GM12878 (cell line): ENCODE data around the gene ZFP91. TPM values are rescaled to one million over a fixed set of nuclear protein-coding genes. Genes with fewer than 3 reads are reported as not detected.

Experiments
- ATAC-seq: fragments of 200-7000 bp; cut with Tn5 transposase; 3 replicates; pipeline ENCODE4 v1.9.1; 2020; ENCODE audit warnings: mild to moderate bottlenecking, moderate library complexity
- BruUV-seq: library from RNA; stranded (reverse); fragments of 400-500 nt; replicated peaks from 2 replicates; lab custom pipeline; 2021; lab: Mats Ljungman, UMichigan
- CTCF ChIA-PET: fragments of 300-600 bp; sonication (Branson Sonifier 250); formaldehyde crosslinking; extraction: SDS; loops from one replicate; lab custom pipeline; 2021; ENCODE audit warnings: inconsistent platforms; lab: Yijun Ruan, JAX
- POLR2A ChIA-PET: fragments of 350-600 bp; formaldehyde crosslinking; extraction: SDS; loops from one replicate; lab custom pipeline; 2021; ENCODE audit warnings: inconsistent platforms; lab: Charles Lee
- RAD21 ChIA-PET: fragments of 300-600 bp; sonication (Branson Sonifier 250); formaldehyde crosslinking; loops from one replicate; lab custom pipeline; 2023; ENCODE audit warnings: antibody characterized with exemption; ENCODE audit not compliant: unreplicated experiment; lab: Charles Lee
- SMC1A ChIA-PET: fragments of 300-600 bp; sonication (Branson Sonifier 250); formaldehyde crosslinking; loops from one replicate; lab custom pipeline; 2023; ENCODE audit not compliant: unreplicated experiment, uncharacterized antibody; lab: Charles Lee
- DNase-seq: peaks from one replicate; pipeline ENCODE4 v3.0.0-alpha.2; 2011; ENCODE audit warnings: low read depth, low spot score
- FAIRE-seq: peaks from 3 replicates; lab custom pipeline; 2011; peaks lifted over from hg19 to GRCh38; lab: Jason Lieb, UNC
- H2AFZ ChIP-seq: 2 replicates; pipeline ENCODE4 v1.6.0; 2011; ENCODE audit warnings: low read depth, low read length, control low read depth; ENCODE audit not compliant: control insufficient read depth
- H3K27ac ChIP-seq: 2 replicates; pipeline ENCODE4 v1.5.1; 2011; ENCODE audit warnings: control low read depth; ENCODE audit not compliant: control insufficient read depth, insufficient read depth
- H3K27me3 ChIP-seq, 2 experiments: replicated peaks in 1 of 2; 2 replicates each; pipeline versions ENCODE4 v1.6.0 to v1.6.1; 2011; ENCODE audit warnings: low read length in 1 of 2; ENCODE audit not compliant: control insufficient read depth in 2 of 2, insufficient read depth in 2 of 2
- H3K36me3 ChIP-seq, 2 experiments: 2 replicates each; pipeline ENCODE4 v1.5.1; 2011; ENCODE audit warnings: low read length in 1 of 2; ENCODE audit not compliant: control insufficient read depth in 2 of 2, insufficient read depth in 2 of 2
- H3K4me1 ChIP-seq: 2 replicates; pipeline ENCODE4 v1.6.1; 2011; ENCODE audit warnings: mild to moderate bottlenecking, low read length, moderate library complexity, mixed read lengths; ENCODE audit not compliant: control insufficient read depth, insufficient read depth
- H3K4me2 ChIP-seq: 2 replicates; pipeline ENCODE4 v1.6.0; 2011; ENCODE audit warnings: control low read depth; ENCODE audit not compliant: control insufficient read depth, insufficient read depth
- H3K4me3 ChIP-seq: fragments of 200-600 bp; sonication (generic); 2 replicates; pipeline ENCODE4 v1.5.1; 2016
- H3K79me2 ChIP-seq: 2 replicates; pipeline ENCODE4 v1.6.0; 2011; ENCODE audit warnings: low read length; ENCODE audit not compliant: control insufficient read depth, insufficient read depth
- H3K9ac ChIP-seq: 2 replicates; pipeline ENCODE4 v1.8.0; 2011; ENCODE audit warnings: low read length, control low read depth, mixed read lengths; ENCODE audit not compliant: control insufficient read depth, insufficient read depth
- H3K9me3 ChIP-seq: replicated peaks from 3 replicates; pipeline ENCODE4 v1.5.1; 2011; ENCODE audit warnings: mild to moderate bottlenecking, low read length; ENCODE audit not compliant: control insufficient read depth, insufficient read depth
- H4K20me1 ChIP-seq: 2 replicates; pipeline ENCODE4 v1.6.0; 2011; ENCODE audit not compliant: control insufficient read depth, insufficient read depth
- CBX5 ChIP-seq: sonication (generic); IDR thresholded peaks from 2 replicates; pipeline ENCODE4 v1.6.1; 2016; ENCODE audit warnings: low read depth, moderate library complexity, mild to moderate bottlenecking, inconsistent platforms
- EP300 ChIP-seq, 2 experiments: fragments of 150-350 bp in 1 of 2; IDR thresholded peaks; 2 replicates each; pipeline ENCODE4 v1.6.1; 2011 to 2012; ENCODE audit warnings: low read depth in 2 of 2, low read length in 2 of 2, borderline replicate concordance in 1 of 2, improper control_type of control experiment in 1 of 2, inconsistent platforms in 1 of 2; ENCODE audit not compliant: control insufficient read depth in 1 of 2
- MXI1 ChIP-seq: fragments of 150-350 bp; IDR thresholded peaks from 2 replicates; pipeline ENCODE4 v1.6.1; 2011; ENCODE audit warnings: low read depth, mild to moderate bottlenecking, inconsistent platforms, low read length, improper control_type of control experiment
- MYB ChIP-seq: fragments of 150-350 bp; IDR thresholded peaks from 2 replicates; pipeline ENCODE4 v1.6.1; 2014; ENCODE audit warnings: mild to moderate bottlenecking, low read depth, low read length, borderline replicate concordance
- NFIC ChIP-seq: IDR thresholded peaks from 2 replicates; pipeline ENCODE4 v1.6.1; 2012; ENCODE audit warnings: low read depth, mild to moderate bottlenecking, inconsistent platforms, low read length, moderate library complexity
- POLR2A ChIP-seq: IDR thresholded peaks from 2 replicates; pipeline ENCODE4 v1.6.1; 2011; ENCODE audit warnings: low read depth, mild to moderate bottlenecking, low read length
- STAT3 ChIP-seq: IDR thresholded peaks from 2 replicates; pipeline ENCODE4 v1.6.1; 2011; ENCODE audit warnings: low read depth, low read length, improper control_type of control experiment
- ZNF622 ChIP-seq: fragments of 450-650 bp; IDR thresholded peaks from 2 replicates; pipeline ENCODE4 v1.6.1; 2017; ENCODE audit warnings: mild to moderate bottlenecking, inconsistent platforms
- WGBS: methylation state at CpG from one replicate; pipeline ENCODE4 v1.1.6; 2016; ENCODE audit warnings: low lambda C conversion rate; ENCODE audit not compliant: insufficient replicate concordance, insufficient coverage; ENCODE audit errors: missing lambda C conversion rate; 5-methylcytosine and 5-hydroxymethylcytosine counted together
- in situ Hi-C: fragments of 300-500 bp; cut with MboI; formaldehyde crosslinking; loops from 9 replicates; pipeline ENCODE4 v1.14.3; 2018; ENCODE audit warnings: mixed read lengths
- intact Hi-C: fragments of 100-400 bp; cut with micrococcal nuclease; formaldehyde crosslinking; loops from one replicate; pipeline ENCODE4 v1.14.2; 2022; ENCODE audit not compliant: unreplicated experiment
- polyA plus RNA-seq, 11 experiments: library from polyadenylated mRNA; depleted of rRNA in 4 of 11; unstranded in 6 of 11; stranded (reverse) in 5 of 11; fragments of >200 nt; fragmentation: Nextera tagmentation in 4 of 11; fragmentation: Illumina TruSeq in 1 of 11; extraction: Ambion mirVana in 4 of 11; extraction: Trizol in 1 of 11; gene quantifications; 1 replicate in 1 of 11; 2 replicates in 10 of 11; pipeline versions ENCODE4 v1.2.1 to v1.2.3, GENCODE V29; 2011 to 2016; ENCODE audit warnings: inconsistent platforms in 2 of 11, missing spikeins in 2 of 11, low read depth in 1 of 11
- total RNA-seq, 4 experiments: library from RNA; depleted of rRNA in 3 of 4; stranded (reverse); fragments of >200 nt in 3 of 4; fragmentation: Illumina TruSeq in 1 of 4; extraction: Trizol in 1 of 4; gene quantifications; 2 replicates each; pipeline versions ENCODE4 v1.2.1 to v1.2.3, GENCODE V29; 2013 to 2021

The ZFP91 gene
- total and polyA plus RNA-seq, 10 of the 15 experiments (the other 5 are each of a cell fraction or from before 2014, with no cell fraction given) = 12.9 to 54.1 (median 31.7) TPM

GRCh38 chr11:58531865-58532341 lies 47.0 kb upstream of the ZFP91 start:
- no peaks in the 10 kb centered on the region for H3K27me3 ChIP-seq
- intact Hi-C loops = no loop called here
- BruUV-seq = no TSS peak
- ChIA-PET SMC1A (no interaction called here), POLR2A (interaction anchor here (1.1 kb wide), 1 partner anchor 41 kb away, joined by 7 read pairs; no protein-coding TSS in a partner anchor), RAD21 (no interaction called here), CTCF (interaction anchor here (0.8 kb wide), 1 partner anchor 8 kb away, joined by 3 read pairs; no protein-coding TSS in a partner anchor)
- peaks cover 8 to 17% of the 10 kb centered on the region in 2 experiments for H3K36me3 ChIP-seq
- ATAC-seq = no peak
- H3K9ac ChIP-seq = no peak overlapping the region
- WGBS = 95% methylated on average over 23 of the region's 25 CpGs
- no peaks in the 10 kb centered on the region for H3K4me1 ChIP-seq
- no peak for DNase-seq
- no peak for FAIRE-seq
- no peaks in the 10 kb centered on the region; the same call in 2 of the 3 replicates for H3K9me3 ChIP-seq
- in situ Hi-C loops = no loop called here
- H3K79me2 ChIP-seq = no peaks in the 10 kb centered on the region; the same call in 1 of the 2 replicates
- no peak overlapping the region for H3K4me3 ChIP-seq
- no peak overlapping the region for H3K4me2 ChIP-seq
- no peaks in the 10 kb centered on the region for H4K20me1 ChIP-seq
- H2AFZ ChIP-seq = no peak overlapping the region
- no peak overlapping the region for H3K27ac ChIP-seq
- TF ChIP-seq ZNF622 (no peak), STAT3 (no peak), POLR2A (peak; percentile 58; the same call in 1 of the 2 replicates), NFIC (no peak), MYB (no peak), CBX5 (no peak), MXI1 (no peak), EP300 (IDR thresholded peaks at IDR 0.05; ENCODE audit: borderline replicate concordance in 1 of 2, control insufficient read depth in 1 of 2, low read depth in 2 of 2, low read length in 2 of 2) (no peak)
